NOMO-1 treated with dmso at 0.1 percent for 144 hours (cell line): Measurements from ENCODE around the gene AGAP1.

Experiments used
- DNase-seq: peaks from one replicate; lab custom pipeline; 2025; ENCODE audit not compliant: unreplicated experiment; lab: John Stamatoyannopoulos, UW

Gene AGAP1

DNA sequence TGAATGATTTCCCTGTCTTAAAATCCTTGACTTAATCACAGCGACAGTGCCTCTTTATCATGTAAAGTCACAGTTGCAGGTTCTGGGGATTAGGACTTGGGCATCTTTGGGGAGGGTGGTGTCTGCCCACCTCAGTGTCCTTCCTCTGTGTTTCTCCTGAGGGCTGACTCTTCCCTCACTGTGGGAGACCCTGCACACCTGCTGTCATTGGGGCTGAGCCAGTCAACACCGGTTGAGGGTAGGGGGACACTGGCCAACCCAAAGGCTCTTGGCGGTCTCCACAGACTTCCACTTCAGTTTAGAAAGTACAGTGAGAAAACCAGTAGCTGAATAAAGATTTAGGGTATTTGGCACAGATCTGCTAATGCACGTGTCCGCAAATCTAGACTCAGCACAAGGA, 36.9 kb downstream of the AGAP1 start:
- no peak for DNase-seq

DNA sequence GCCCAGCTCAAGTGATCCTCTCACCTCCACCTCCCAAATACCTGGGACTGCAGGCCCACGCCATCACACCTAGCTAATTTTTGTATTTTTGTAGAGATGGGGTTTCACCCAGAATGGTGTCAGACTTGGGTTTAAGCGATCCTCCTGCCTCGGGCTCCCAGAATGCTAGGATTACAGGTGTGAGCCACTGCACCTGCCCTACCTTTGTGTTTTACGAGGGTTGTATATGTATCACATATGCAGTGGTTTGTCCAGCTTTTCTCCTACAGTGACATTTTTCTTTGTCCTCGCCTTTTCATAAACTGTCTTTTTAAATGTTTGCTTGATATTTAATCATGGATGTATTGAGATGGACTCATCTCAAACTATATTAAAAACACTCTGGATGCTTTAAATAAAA, 38.5 kb downstream of the AGAP1 start:
- no peak for DNase-seq

DNA sequence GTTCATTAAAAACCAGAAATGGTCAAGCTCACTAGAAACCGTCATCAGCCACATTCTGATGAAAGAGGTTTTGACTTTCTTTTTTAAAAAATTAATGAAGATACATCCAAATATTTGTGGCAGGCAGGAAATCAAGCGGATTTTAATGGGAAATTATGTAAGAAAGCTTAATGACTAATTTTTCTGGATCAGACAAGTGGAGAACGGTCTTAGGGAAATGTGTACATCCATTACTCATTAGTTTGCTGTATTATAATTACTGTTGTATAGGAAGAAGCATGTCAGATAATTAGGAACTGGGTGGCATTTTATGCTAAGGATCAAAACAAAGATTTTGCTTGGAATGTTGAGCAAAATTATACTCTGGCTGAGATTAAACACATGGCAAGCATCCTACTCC, 39.4 kb downstream of the AGAP1 start:
- no peak for DNase-seq

DNA sequence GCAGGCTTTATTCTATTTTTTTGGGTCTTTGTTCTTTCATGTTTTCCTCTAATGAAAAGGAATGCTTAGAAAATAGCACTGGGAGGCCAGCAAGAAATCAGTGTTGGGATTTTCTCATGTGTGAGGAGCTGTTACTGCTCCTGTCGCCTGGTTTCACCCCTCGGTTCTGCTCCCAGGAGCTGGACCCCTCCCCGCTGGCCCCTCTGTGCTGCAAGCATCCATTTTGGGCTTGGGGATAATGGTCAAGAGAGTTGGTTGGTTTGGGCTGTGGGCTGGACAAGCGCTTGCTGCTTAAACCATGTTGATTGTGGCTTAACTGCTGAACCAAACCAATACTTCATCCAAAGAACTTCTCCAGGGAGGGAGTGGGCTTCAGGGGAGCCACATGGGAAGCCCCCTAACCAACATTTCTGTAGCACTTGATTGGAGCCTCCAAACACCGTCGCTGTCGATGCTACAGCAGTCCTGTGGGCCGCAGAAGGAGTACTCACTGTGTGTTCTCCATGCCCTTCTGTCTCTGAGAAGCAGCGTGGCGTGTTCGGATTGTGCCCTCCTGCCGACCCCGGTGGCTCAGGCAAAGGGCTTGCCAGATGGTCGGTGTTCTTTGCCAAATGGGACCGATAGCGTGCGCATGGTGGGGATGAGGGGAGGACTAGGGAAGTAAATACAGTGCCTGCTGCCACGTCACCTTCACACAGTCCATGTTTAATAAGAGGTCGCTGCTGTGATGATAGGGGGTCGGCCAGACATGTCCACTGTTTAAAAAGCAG, 40.0 kb downstream of the AGAP1 start:
- no peak for DNase-seq

DNA sequence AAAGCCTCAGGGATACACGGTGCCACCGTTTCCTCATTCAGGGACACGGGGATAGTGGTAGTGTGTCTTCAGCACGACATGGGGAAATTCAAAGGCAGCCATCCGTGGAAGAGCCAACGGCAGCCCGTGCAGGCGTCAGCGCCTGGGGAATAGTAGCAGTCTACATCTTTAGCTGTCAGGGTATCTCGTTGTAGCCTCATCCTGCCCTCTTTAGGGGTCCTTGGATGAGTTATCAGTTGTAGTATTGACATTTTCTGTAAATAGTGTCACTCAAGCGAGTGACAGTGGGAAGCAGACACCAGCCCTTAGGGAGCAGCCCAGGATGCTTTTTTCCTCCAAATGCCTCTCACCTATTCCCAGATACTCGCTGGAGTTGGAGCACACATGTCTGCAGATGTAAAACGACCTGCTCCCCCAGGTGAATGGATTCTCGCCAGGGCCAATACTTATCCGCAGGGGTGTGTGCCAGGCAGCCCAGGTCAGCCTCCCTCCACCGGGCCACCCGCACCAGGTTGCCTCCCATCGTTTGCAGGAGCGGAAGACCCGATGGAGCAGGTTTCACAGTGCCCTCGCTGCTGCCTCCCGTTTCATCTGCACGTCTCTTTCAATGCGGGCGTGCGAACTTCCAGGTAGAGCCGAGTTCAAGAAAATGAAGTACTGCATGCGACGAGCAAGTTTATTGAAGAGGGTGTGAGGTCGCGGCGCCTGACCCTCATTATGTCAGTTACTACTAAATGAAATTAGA, 41.0 kb downstream of the AGAP1 start:
- DNase-seq, result no peak

DNA sequence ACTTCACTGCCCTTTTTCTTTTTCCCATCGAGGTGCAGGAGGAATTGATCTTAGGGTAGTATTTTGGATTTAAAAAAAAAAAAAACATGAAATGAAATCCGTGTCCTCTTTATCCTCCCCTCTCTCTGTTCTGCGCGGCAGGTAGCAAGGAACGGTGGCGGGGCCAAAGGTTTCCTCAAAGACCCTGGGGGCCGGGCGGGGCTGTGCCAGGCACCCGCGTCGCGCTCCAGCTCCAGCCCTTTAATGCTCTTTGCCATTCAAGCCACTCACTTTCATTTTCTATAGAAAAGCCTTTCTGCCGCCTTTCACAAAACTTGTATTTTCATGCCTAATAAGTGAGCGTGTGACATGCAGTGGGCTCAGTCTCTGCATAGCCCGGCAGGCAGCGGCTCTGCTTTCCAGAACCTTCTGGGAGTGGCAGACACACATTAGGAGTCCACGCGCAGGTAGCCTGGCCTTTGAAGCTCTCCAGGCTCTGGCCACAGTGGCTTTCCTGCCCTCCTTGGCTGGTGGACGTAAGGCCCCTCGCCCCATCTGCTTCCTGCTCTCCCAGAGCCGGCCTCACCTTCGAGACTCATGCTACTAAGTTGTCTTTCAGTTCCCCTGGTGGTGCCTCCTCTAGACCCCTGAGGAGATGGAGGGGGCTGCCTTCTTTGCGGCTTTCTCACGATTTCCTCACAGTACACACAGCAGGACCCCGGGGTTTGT, 41.7 kb downstream of the AGAP1 start:
- no peak for DNase-seq

DNA sequence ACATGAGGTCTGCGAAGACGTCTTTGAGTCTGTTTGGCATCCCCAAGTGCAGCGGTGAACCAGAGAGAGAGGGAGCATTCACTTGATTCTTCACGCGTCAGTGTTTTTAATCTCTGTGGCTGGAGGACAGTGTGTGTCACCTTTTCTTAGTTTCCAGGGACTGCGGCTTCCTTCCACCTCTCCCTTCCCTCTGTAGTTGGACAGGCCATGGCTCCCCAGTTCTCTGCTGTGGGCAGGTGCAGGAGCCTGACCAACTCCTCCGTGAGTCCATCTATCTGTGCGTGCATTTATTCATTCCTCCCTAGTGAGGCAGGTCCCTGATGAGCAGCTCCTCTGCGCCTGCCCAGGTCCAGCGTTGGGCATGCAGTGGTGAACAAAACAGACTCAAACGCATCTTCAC, 42.9 kb downstream of the AGAP1 start:
- no peak for DNase-seq

DNA sequence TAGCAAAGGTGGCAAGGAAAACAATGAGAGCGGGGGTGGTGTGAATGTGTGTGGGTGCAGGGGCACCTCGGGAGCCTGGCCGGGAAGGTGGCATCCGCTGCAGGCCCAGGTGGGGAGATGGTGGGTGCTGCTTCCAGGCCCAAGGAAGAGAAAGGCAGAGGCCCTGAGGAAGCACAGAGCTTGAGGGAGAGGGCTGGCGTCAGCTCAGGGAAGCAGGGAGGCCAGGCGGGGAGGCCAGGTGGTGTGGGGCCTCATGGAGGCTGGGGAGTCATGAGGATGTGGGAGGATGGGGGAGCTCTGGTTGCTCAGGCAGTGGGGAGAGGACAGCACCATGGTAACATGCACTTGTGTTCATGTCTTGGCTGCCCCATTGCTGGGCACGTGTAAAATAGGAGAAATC, 43.3 kb downstream of the AGAP1 start:
- no peak for DNase-seq

DNA sequence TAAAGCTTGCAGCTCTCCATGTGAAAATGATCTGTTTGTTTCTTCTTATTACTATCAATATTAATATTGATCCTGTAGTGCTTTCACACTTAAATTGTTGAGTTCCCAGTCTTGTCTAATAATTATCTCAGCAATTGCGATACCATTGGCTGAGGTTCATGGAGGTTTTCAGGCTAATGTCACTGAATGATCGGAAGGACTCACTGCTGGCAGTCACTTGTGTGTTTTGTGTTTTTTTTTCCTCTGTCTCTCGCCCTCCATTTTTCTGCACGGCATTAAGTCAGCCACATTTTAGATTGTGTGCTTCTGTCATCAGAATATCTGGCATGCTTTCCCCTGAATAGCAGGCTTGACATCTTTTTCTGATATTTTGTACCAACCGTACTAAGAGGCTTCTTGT, 43.7 kb downstream of the AGAP1 start:
- no peak for DNase-seq

DNA sequence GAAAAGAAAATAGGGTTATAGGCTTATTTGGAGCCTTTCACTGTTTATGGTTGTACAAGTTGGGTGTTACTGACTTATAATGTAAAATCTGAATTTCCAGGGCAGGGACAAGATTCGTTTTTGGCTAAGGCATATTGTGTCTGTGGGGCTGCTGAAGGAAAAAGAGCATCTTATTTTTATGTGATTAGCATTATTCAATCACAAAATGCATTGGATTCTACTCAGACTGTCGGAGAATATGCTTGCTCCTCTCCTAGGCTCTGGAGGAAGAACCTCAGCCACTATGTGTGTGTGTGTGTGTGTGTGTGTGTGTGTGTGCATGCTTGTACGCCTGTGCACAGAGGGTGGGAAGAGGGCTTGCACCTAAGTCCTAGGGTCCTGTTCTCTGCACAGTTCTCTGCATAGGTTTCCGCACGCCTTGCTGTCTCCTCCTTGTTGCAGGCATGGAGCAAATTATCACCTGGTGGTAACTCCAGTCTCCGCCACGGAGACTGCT, 44.3 kb downstream of the AGAP1 start:
- DNase-seq, result no peak

DNA sequence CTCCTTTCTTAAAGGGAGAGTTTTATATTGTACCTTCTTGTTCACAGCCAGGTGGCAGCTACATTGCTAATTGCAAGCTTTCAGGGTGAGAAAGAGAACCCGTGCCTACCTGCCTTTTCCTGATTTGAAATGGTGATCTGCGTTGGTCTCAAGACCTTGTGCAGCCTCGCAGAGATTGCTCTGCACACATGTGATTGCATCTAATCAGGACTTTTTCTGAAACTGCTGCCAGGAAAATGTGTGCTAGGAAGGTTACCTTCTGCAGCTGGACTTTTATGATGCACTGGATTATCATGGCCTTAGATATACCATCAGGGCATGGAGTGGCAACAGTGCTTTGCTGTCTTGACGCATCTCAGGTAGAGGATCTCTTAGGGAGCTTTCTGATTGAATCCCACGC, 45.1 kb downstream of the AGAP1 start:
- DNase-seq, result no peak

DNA sequence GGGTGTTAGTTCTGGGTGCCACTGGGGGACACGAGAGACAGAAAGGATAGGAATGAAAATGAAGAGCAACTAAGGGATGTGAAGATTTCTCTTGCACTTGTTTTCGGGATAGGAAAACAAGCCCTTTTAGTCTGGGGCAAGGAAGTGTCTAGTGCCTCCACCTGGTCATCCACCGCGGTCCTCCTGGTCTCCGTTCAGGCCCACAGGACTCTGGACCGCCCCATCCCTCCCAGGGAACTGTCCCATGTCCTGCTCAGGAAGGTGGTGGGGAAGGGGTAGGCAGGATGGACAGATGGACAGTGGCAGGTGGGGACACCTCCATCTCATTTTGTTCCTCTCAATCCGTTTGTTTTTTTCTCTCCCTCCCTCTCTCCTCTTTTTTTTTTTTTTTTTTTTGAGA, 45.9 kb downstream of the AGAP1 start:
- no peak for DNase-seq

DNA sequence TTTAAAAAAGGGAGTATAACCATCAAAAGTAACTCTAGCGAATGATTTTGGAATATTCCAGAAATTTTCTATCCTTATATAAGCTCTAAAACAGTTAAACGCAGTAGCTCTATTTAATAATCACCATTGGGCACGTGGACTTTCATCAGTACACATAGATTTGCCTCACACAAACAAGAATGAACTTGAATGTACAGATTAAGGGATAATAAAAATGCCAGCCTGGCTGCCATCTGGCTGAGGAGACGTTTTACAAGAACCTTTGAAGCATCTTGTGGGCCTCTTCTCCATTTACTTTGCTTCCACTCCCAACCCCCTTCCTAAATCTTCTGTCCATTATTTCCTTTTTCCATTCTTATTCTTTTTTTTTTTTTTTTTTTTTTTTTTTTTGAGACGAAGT, 47.2 kb downstream of the AGAP1 start:
- no peak for DNase-seq

DNA sequence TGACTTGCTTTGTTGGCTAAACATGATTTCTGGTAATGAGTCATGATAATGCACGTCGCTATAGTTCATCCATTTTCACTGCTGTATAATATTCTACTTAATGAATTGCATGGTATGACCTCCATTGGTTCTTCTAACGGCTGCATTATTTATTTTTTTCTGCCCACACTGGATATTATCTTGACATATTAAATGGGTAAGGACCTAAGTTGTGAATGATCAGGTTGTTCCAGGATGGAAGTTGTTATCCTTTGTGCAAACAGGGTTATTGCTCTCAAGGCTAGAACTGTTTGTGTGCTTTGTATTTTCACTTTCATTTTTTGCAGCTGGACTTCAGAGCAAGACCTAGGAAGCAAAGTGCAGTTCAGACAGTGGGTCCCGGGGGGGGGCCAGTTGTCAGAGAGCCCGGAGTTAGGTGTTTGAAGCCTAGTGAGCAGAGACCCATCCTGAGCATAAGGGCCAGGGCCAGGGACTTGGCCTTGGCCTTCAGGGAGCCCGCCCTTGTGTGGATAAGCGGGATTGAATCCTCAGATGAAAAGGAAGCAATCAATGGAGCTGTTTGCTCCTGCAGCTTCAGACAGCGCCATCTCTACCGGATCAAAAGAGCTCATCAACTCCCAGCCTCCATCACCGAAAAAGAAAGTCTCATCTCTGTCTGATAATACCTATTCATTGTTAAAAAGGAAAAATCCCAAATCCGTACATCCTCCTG, 48.2 kb downstream of the AGAP1 start:
- DNase-seq, result no peak

DNA sequence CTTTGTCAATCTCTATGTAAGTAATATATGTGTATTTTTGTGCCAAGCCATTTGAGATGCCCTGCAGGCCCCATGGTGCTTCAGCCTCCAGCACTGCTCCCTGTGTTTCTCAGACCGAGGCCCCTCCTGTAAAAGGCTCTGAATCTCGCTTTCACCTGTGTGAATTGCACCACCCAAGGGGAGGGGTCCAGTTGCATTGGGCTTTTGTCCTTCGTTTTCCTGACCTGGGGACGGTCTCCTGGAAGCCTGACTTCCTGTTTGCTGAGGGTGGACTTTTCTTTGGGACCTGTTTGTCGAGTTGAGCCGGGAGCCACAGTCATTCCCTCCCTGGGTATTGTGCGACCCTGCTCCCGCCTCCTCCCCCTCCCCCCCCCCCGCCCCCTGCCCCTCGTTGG, 48.9 kb downstream of the AGAP1 start:
- DNase-seq, result no peak

DNA sequence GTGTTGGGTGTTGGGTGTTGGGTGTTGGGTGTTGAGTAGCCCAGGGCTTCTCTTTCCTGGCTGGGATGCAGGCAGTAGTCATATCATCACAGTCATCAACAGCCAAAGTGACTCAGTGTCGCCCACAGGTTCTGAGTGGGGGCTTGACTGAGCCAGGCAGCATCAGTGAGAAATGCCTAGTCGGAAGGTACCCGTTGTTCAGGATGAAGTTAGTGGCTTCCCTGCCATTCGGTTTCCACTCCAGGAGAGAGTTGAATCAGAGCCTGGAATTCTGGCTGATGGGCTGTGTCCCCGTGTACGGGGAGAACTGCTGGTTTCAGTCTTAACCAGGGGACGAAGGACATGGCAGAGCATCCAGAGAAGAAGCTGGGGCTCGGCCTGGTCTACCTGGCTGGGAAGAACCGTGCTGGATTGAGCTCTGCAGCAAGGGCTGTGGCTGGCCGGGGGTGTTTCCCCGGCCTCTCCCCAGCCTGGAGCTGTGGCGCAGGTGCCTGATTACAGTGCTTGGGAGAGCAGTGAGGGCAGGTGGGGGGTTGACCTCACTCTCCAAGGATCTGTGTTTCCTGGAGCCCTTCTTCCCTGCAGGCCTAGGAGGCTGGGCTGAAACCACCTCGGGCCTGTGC, 49.4 kb downstream of the AGAP1 start:
- DNase-seq, result no peak

DNA sequence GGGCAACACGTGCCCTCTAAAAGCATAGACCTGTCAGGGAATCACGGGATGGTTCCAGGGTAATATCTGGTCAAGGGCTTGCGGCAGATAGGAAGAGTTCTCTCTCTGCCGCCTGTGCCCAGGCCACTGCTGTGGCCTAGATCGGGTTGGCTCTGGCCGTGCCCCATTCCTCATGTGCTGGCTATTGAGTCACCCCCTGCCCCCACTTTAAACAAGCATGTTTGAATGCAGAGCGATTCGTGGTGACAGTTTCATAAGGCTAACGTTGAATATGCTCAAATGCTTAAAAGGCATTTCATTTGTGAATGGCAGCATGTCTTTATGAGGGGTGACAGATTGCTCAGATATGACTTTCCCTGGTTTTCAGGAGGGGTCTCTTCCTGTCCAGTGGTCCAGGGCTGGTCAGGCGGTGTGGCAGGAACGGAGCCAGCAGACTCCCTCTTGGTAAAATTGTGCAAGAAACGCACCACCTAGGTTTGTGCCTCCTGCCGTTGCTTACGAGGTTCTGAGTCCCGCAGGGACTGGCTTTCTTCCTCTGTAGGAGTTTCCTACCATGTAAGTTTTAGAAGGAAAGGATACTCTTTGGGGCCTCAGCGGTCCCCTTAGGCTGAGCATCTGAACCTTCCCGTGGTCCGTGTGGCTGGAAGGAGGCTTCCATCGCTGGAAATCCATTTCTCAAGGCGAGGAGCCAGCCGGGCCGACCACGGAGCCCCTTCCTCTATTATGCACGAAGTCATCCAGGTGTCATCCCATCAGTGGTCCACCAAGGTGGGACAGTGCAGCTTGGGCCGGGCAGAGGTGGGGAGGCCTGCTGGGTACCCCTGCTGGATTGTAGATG, 50.2 kb downstream of the AGAP1 start:
- DNase-seq, result no peak

DNA sequence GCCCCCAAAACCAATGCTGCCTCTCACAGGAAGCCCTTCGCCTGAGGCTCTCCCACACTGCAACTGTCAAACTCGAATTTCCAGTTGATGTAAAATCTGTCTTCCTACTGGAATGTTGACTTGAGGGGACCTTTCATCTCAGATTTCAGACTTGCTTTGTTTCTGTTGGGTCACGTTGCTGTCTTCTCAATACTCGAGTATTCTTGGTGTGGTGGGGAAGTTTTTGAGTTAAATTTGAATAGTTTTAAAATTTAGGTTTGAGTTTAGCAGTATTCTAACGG, 50.8 kb downstream of the AGAP1 start:
- no peak for DNase-seq

DNA sequence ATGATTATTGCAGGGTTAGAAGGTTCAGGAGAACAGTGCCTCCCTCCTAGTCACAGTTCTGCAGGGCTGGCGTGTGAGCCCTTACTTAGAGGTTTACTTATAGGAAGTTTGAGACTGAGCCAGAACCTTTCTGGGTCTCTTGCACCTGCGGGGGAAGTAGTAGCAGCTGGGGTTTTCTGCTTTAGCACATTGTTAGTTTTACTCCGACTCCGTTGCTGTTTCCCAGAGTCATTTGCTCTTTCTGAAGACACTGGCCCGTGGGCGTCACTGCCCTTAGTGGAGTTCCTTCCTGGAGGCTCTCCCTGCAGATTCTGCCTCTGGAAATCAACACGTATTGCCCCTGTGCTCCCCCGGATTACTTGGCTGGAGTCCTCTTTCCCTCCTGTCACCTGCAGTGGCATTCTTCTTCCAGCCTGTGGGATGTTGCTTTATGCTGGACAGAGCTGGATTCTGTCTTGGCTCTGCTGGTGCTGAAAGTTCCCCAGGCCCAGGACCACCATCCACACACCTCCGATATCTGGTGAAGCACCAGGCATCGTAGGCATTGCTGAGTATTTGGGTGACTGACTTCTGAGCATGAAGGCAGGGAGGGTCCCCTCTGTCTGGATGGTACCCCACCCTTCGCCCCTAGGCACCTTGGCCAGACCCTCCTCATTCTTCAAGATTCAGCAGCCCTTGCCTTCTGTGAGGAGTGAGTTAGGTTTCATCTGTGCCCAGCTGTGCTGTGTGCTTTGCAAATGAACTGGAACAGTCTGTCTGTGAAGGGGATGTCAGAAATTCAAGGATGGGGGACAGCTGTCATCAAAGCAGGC, 51.7 kb downstream of the AGAP1 start:
- DNase-seq, result no peak

DNA sequence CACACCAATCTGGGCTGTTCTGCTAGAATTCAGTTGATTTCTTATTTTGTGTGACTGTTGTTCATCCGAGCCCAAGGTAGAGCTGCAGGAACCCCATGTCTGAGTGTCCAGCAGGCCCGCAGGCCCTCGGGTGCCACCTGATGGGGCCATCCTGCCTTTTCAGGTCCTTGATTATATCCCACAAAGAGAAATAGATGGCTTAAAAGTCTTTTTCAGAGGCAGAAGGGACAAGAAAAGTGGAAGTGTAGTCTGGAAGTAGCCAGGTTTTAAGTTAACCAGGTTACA, 52.2 kb downstream of the AGAP1 start:
- DNase-seq, result no peak
